Activated naive CD8-positive, alpha-beta T cell treated with anti-CD3 and anti-CD28 coated beads, Interleukin-2, amount 50 U/mL, for 16 hours (primary cell): Measurements from ENCODE around the gene FA2H.

ENCODE experiments used
- DNase-seq: peaks from one replicate; pipeline ENCODE4 v3.0.0-alpha.2; 2020; ENCODE audit warnings: low read depth, low spot score

The FA2H gene

GRCh38 chr16:74744566-74744965, 30.1 kb downstream of the FA2H start:
- no peak for DNase-seq

GRCh38 chr16:74743668-74744299, 30.8 kb downstream of the FA2H start:
- no peak for DNase-seq

GRCh38 chr16:74743045-74743667, 31.5 kb downstream of the FA2H start:
- DNase-seq: no peak

- DNase-seq: no peak
These were observed 32.6 kb downstream of the FA2H start for GRCh38 chr16:74742051-74742481.

GRCh38 chr16:74740795-74741304, 33.8 kb downstream of the FA2H start:
- DNase-seq: no peak

- DNase-seq: no peak
These were observed 35.3 kb downstream of the FA2H start for GRCh38 chr16:74739275-74739674.

GRCh38 chr16:74738816-74739215, 35.8 kb downstream of the FA2H start:
- DNase-seq: no peak

- DNase-seq: no peak
These were observed 36.5 kb downstream of the FA2H start for GRCh38 chr16:74738113-74738541.

GRCh38 chr16:74737521-74737920, 37.1 kb downstream of the FA2H start:
- no peak for DNase-seq

- no peak for DNase-seq
These were observed 38.0 kb downstream of the FA2H start for GRCh38 chr16:74736531-74737157.

- no peak for DNase-seq
These were observed 39.1 kb downstream of the FA2H start for GRCh38 chr16:74735554-74735953.

GRCh38 chr16:74735162-74735452, 39.5 kb downstream of the FA2H start:
- no peak for DNase-seq

GRCh38 chr16:74734361-74735161, 40.1 kb downstream of the FA2H start:
- DNase-seq: no peak

- no peak for DNase-seq
These were observed 41.8 kb downstream of the FA2H start for GRCh38 chr16:74732707-74733350.

GRCh38 chr16:74731853-74732477, 42.7 kb downstream of the FA2H start:
- DNase-seq: no peak

- DNase-seq: no peak
These were observed 44.6 kb downstream of the FA2H start for GRCh38 chr16:74729783-74730683.

GRCh38 chr16:74727903-74728302, 46.7 kb downstream of the FA2H start:
- no peak for DNase-seq

- no peak for DNase-seq
These were observed 47.9 kb downstream of the FA2H start for GRCh38 chr16:74726716-74727115.

- no peak for DNase-seq
These were observed 48.8 kb downstream of the FA2H start for GRCh38 chr16:74725651-74726455.
